Loucy (cell line): ENCODE data around the gene BRWD1.

ENCODE experiments used
- H2AFZ ChIP-seq: fragments of 200-600 bp; sonication (generic); 2 replicates; pipeline ENCODE4 v1.6.0; 2016; ENCODE audit warnings: antibody characterized with exemption, mild to moderate bottlenecking, low read length, moderate library complexity
- H3F3A ChIP-seq: fragments of 200-600 bp; 2 replicates; pipeline ENCODE4 v1.6.0; 2016; ENCODE audit warnings: antibody characterized with exemption, low read depth, mild to moderate bottlenecking
- H3K27me3 ChIP-seq: fragments of 200-600 bp; sonication (generic); 2 replicates; pipeline ENCODE4 v1.6.1; 2014; ENCODE audit warnings: low read length, mild to moderate bottlenecking; ENCODE audit not compliant: insufficient read depth, poor library complexity, severe bottlenecking
- H3K36me3 ChIP-seq: fragments of 200-600 bp; sonication (generic); 2 replicates; pipeline ENCODE4 v1.6.1; 2016; ENCODE audit warnings: low read length; ENCODE audit not compliant: insufficient read depth
- H3K4me1 ChIP-seq: fragments of 200-600 bp; sonication (generic); 2 replicates; pipeline ENCODE4 v1.5.1; 2014; ENCODE audit warnings: low read length, mild to moderate bottlenecking; ENCODE audit not compliant: insufficient read depth, poor library complexity, severe bottlenecking
- H3K4me2 ChIP-seq: fragments of 200-600 bp; sonication (generic); 2 replicates; pipeline ENCODE4 v1.6.0; 2014; ENCODE audit warnings: antibody characterized with exemption, low read length, low read depth, mild to moderate bottlenecking; ENCODE audit not compliant: poor library complexity, severe bottlenecking
- H3K4me3 ChIP-seq: fragments of 200-600 bp; sonication (generic); 2 replicates; pipeline ENCODE4 v1.5.1; 2014; ENCODE audit warnings: low read length, mild to moderate bottlenecking, mixed read lengths; ENCODE audit not compliant: poor library complexity, severe bottlenecking
- H3K79me2 ChIP-seq: fragments of 200-600 bp; sonication (generic); 2 replicates; pipeline ENCODE4 v1.6.1; 2014; ENCODE audit warnings: low read length; ENCODE audit not compliant: insufficient read depth
- H3K9ac ChIP-seq: fragments of 200-600 bp; sonication (generic); 2 replicates; pipeline ENCODE4 v1.6.0; 2014; ENCODE audit warnings: mild to moderate bottlenecking, low read depth, low read length, moderate library complexity; ENCODE audit not compliant: poor library complexity, severe bottlenecking
- H3K9me2 ChIP-seq: fragments of 200-600 bp; sonication (generic); replicated peaks from 2 replicates; pipeline ENCODE4 v1.6.1; 2016; ENCODE audit warnings: low read depth, low read length, mixed read lengths
- H3K9me3 ChIP-seq: fragments of 200-600 bp; sonication (generic); 2 replicates; pipeline ENCODE4 v1.6.1; 2014; ENCODE audit warnings: mild to moderate bottlenecking, antibody characterized with exemption, low read length, low read depth; ENCODE audit not compliant: insufficient read depth
- H4K20me1 ChIP-seq: fragments of 200-600 bp; sonication (generic); 2 replicates; pipeline ENCODE4 v1.6.0; 2014; ENCODE audit warnings: antibody characterized with exemption, low read length, mild to moderate bottlenecking; ENCODE audit not compliant: insufficient read depth, poor library complexity, severe bottlenecking
- CTCF ChIP-seq: fragments of 200-600 bp; sonication (generic); conservative IDR thresholded peaks from 2 replicates; pipeline ENCODE4 v1.5.1; 2014; ENCODE audit warnings: mild to moderate bottlenecking, antibody characterized with exemption, low read length
- EZH2phosphoT487 ChIP-seq: fragments of 200-600 bp; IDR thresholded peaks from 2 replicates; pipeline ENCODE4 v1.6.1; 2018; ENCODE audit warnings: antibody characterized with exemption, mild to moderate bottlenecking, moderate library complexity, borderline replicate concordance

The BRWD1 gene

DNA sequence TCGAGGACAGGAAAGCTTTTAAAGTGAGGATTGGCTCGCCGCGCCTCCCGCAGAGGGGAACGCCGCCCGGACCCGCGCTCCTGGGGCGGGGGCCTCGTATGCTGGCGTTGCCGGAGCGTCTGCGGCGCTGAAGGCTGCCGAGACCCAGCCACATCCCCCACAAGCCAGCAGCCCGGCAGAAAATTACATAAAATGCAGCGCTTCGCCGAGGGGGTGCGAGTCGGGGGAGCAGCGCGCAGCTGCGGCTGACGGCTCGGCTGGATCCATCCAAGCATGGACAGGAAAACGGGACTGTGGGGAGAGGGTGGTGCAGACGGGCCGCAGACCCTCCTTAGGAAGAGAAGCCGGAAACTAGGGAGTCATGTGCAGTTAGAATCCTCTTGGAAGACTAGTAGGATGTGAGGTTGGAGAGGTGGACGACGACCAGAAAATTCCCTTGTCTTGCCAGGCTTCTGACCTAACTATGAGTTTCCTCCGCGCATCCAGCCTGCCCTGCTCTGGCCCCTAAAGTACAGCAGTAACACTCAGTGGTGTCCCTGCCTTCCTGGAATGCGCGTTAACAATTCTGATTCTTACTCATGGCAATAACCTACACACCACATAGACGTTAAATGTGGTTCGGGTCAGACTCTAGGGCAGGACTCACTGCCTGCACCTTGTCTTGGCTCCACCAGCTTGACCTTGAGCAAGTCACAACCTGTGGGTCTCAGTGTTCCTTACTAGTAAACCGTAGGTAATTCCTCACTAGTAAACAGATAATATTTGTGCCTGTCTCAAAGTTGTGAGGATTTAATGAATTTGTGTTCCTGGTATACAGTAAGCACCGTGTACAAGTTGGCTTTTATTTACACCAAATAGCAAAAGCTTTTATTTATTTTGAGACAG is 953 bp upstream of the BRWD1 start:
- H3K9ac ChIP-seq = peak overlapping the region; percentile 98
- H3K4me1 ChIP-seq = peaks cover 19% of the 10 kb centered on the region
- no peaks in the 10 kb centered on the region for H3K9me2 ChIP-seq
- H3K4me3 ChIP-seq = peak overlapping the region; percentile 91
- peaks cover 5% of the 10 kb centered on the region; the same call in 1 of the 2 replicates for H3K36me3 ChIP-seq
- H4K20me1 ChIP-seq = peaks cover 25% of the 10 kb centered on the region
- H3K9me3 ChIP-seq = no peaks in the 10 kb centered on the region
- H3K79me2 ChIP-seq = peaks cover 45% of the 10 kb centered on the region
- H2AFZ ChIP-seq = peak overlapping the region; percentile 88
- no peaks in the 10 kb centered on the region for H3F3A ChIP-seq
- peak overlapping the region; percentile 75 for H3K4me2 ChIP-seq
- H3K27me3 ChIP-seq = no peaks in the 10 kb centered on the region
- no peak for TF ChIP-seq CTCF
- TF ChIP-seq EZH2phosphoT487 = no peak

DNA sequence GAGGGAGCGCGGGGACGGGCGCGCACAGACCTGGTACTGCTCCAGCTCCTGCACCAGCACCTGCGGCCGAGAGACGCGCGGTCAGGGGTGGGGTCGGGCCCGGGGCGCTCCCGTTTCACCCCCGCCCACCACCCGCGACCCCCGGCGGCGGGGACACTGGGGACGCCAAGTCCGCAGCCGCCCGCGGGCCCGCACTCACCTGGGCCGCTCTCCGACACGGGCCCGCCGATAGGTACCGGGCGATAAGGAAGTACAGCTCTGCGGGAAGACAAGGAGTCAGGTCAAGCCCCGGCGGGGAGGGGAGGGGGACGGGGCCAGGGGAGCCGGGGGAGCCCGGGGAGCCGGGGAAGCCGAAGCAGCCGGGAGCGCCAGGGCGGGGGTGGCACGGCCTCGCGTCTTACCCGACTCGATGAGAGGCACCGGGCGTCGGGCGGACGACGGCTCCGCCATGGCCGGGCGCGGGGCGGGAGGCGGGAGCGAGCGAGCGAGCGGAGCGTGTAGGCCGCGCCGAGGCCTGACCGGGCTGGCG is 326 bp downstream of the BRWD1 start:
- peak overlapping the region; percentile 75 for H3K4me2 ChIP-seq

More for the DNA sequence above, 326 bp downstream of the BRWD1 start:
- Histone ChIP-seq H3K79me2 (peaks cover 58% of the 10 kb centered on the region), H3K4me1 (peaks cover 19% of the 10 kb centered on the region), H3K36me3 (peaks cover 5% of the 10 kb centered on the region; the same call in 1 of the 2 replicates), H3K9ac (peak overlapping the region; percentile 98), H3K27me3 (no peaks in the 10 kb centered on the region), H2AFZ (peak overlapping the region; percentile 88; the same call in 1 of the 2 replicates), H4K20me1 (peaks cover 37% of the 10 kb centered on the region), H3K9me2 (no peaks in the 10 kb centered on the region), H3K9me3 (no peaks in the 10 kb centered on the region), H3F3A (no peaks in the 10 kb centered on the region), H3K4me3 (peak overlapping the region; percentile 91)
- no peak for TF ChIP-seq EZH2phosphoT487
- no peak for TF ChIP-seq CTCF
